K562 (cell line): ENCODE data around the gene PITPNM3. TPM values are rescaled to one million over a fixed set of nuclear protein-coding genes. Genes with fewer than 3 reads are reported as not detected.

Source experiments
- PHF21A ChIP-seq: fragments of 450-650 bp; IDR thresholded peaks from 2 replicates; pipeline ENCODE4 v1.6.1; 2017; ENCODE audit warnings: low read depth, borderline replicate concordance
- RFX5 ChIP-seq: IDR thresholded peaks from 2 replicates; pipeline ENCODE4 v1.6.1; 2011; ENCODE audit warnings: low read depth, mild to moderate bottlenecking, improper control_type of control experiment, low read length
- ZNF444 ChIP-seq: fragments of 250-450 bp; sonication (Bioruptor Pico); IDR thresholded peaks from 2 replicates; pipeline ENCODE4 v1.4.0; 2020; ENCODE audit warnings: mild to moderate bottlenecking, moderate library complexity
- ZNF551 ChIP-seq: fragments of 250-450 bp; sonication (Bioruptor Pico); IDR thresholded peaks from 2 replicates; pipeline ENCODE4 v1.5.0; 2021; ENCODE audit warnings: mild to moderate bottlenecking, moderate library complexity
- ZNF778 ChIP-seq: fragments of 450-650 bp; formaldehyde crosslinking; IDR thresholded peaks from 2 replicates; pipeline ENCODE4 v1.4.0; 2020; ENCODE audit warnings: mild to moderate bottlenecking, moderate library complexity
- polyA plus RNA-seq, 8 experiments: library from polyadenylated mRNA; depleted of rRNA in 4 of 8; stranded (reverse) in 5 of 8; unstranded in 3 of 8; fragments of >200 nt; fragmentation: Nextera tagmentation in 2 of 8; fragmentation: Illumina TruSeq in 1 of 8; extraction: Ambion mirVana in 2 of 8; extraction: Trizol in 1 of 8; gene quantifications; 2 replicates each; pipeline versions ENCODE4 v1.2.1 to v1.2.3, GENCODE V29; 2011 to 2014; ENCODE audit warnings: inconsistent platforms in 1 of 8, missing spikeins in 1 of 8
- total RNA-seq, 7 experiments: library from RNA; depleted of rRNA in 6 of 7; stranded (reverse); fragments of >200 nt in 6 of 7; fragmentation: Illumina TruSeq in 2 of 7; extraction: Trizol in 2 of 7; gene quantifications; 2 replicates each; pipeline versions ENCODE4 v1.2.1 to v1.2.3, GENCODE V29; 2011 to 2021; ENCODE audit warnings: low replicate concordance in 1 of 7
- TF ChIP-seq, protein P1 (sequence below): sonication (generic); formaldehyde crosslinking; IDR thresholded peaks from 2 replicates; pipeline ENCODE4 v1.8.0; 2022; ENCODE audit warnings: missing genetic modification reagents, mild to moderate bottlenecking, moderate library complexity, borderline replicate concordance
- TF ChIP-seq, protein P2 (sequence below): fragments of 250-450 bp; sonication (Bioruptor Pico); IDR thresholded peaks from 2 replicates; pipeline ENCODE4 v1.4.0; 2020
- TF ChIP-seq, protein P3 (sequence below), 3 experiments: fragments of 200-800 bp in 1 of 3; sonication (Bioruptor generic) in 1 of 3; sonication (generic) in 1 of 3; formaldehyde crosslinking in 1 of 3; IDR thresholded peaks; 2 replicates each; pipeline versions ENCODE4 v1.6.1 to v1.8.0; 2016 to 2022; ENCODE audit warnings: mild to moderate bottlenecking in 2 of 3, missing compliant biosample characterization in 2 of 3, missing genetic modification characterization in 2 of 3, missing genetic modification reagents in 1 of 3

PITPNM3 gene
- total and polyA plus RNA-seq, 9 of the 15 experiments (the other 6 are each of a cell fraction or from before 2014, with no cell fraction given), result 0.14 to 0.38 (median 0.22) TPM; not detected in 2

DNA sequence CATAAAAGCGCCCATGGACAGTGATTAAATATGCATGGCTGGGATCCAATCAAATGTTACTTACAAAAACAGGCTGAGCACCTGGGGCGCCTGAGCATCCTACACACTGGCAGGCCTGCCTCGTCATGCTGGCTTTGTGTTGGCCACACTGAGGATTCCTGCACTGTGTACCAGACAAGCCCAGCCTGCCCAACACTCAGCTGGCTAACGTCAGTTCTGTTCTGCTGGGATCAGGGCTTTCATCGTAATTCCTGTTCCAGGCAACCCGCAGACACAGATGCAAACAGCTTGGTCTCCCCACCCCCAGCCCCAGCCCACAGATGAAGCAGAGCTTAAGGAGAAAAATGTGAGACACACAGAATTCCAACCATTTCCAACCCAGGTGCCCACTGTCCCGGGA, 81.4 kb downstream of the PITPNM3 start (continued):
- TF ChIP-seq, protein P1, sequence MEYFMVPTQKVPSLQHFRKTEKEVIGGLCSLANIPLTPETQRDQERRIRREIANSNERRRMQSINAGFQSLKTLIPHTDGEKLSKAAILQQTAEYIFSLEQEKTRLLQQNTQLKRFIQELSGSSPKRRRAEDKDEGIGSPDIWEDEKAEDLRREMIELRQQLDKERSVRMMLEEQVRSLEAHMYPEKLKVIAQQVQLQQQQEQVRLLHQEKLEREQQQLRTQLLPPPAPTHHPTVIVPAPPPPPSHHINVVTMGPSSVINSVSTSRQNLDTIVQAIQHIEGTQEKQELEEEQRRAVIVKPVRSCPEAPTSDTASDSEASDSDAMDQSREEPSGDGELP (CRISPR knock-in tag), result no peak
- TF ChIP-seq ZNF444 (no peak), ZNF551 (CRISPR knock-in tag) (no peak), ZNF778 (CRISPR knock-in tag) (no peak), PHF21A (no peak), RFX5 (no peak)
- TF ChIP-seq, protein P2, sequence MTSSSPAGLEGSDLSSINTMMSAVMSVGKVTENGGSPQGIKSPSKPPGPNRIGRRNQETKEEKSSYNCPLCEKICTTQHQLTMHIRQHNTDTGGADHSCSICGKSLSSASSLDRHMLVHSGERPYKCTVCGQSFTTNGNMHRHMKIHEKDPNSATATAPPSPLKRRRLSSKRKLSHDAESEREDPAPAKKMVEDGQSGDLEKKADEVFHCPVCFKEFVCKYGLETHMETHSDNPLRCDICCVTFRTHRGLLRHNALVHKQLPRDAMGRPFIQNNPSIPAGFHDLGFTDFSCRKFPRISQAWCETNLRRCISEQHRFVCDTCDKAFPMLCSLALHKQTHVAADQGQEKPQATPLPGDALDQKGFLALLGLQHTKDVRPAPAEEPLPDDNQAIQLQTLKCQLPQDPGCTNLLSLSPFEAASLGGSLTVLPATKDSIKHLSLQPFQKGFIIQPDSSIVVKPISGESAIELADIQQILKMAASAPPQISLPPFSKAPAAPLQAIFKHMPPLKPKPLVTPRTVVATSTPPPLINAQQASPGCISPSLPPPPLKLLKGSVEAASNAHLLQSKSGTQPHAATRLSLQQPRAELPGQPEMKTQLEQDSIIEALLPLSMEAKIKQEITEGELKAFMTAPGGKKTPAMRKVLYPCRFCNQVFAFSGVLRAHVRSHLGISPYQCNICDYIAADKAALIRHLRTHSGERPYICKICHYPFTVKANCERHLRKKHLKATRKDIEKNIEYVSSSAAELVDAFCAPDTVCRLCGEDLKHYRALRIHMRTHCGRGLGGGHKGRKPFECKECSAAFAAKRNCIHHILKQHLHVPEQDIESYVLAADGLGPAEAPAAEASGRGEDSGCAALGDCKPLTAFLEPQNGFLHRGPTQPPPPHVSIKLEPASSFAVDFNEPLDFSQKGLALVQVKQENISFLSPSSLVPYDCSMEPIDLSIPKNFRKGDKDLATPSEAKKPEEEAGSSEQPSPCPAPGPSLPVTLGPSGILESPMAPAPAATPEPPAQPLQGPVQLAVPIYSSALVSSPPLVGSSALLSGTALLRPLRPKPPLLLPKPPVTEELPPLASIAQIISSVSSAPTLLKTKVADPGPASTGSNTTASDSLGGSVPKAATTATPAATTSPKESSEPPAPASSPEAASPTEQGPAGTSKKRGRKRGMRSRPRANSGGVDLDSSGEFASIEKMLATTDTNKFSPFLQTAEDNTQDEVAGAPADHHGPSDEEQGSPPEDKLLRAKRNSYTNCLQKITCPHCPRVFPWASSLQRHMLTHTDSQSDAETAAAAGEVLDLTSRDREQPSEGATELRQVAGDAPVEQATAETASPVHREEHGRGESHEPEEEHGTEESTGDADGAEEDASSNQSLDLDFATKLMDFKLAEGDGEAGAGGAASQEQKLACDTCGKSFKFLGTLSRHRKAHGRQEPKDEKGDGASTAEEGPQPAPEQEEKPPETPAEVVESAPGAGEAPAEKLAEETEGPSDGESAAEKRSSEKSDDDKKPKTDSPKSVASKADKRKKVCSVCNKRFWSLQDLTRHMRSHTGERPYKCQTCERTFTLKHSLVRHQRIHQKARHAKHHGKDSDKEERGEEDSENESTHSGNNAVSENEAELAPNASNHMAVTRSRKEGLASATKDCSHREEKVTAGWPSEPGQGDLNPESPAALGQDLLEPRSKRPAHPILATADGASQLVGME (CRISPR knock-in tag), result no peak
- TF ChIP-seq, protein P3, sequence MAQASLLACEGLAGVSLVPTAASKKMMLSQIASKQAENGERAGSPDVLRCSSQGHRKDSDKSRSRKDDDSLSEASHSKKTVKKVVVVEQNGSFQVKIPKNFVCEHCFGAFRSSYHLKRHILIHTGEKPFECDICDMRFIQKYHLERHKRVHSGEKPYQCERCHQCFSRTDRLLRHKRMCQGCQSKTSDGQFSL (CRISPR knock-in tag; IDR thresholded peaks at IDR 0.05), result no peak
- TF ChIP-seq, protein P3 (tag; IDR thresholded peaks at IDR 0.05), result no peak
- TF ChIP-seq, all 486 proteins: peak for 0
